HUDEP-2 (cell line): Measurements from ENCODE around the gene LRRC8C.

ENCODE experiments used
- DNase-seq, 76 experiments: peaks; one replicate each; lab custom pipeline; 2025; ENCODE audit not compliant: unreplicated experiment in 76 of 76; lab: John Stamatoyannopoulos, UW

Gene LRRC8C

GRCh38 chr1:89760496-89760895, 127.6 kb downstream of the LRRC8C start:
- peak in 5 of 76 experiments; percentile 3 to 25 (median 19) for DNase-seq

GRCh38 chr1:89761338-89761737, 128.4 kb downstream of the LRRC8C start:
- no peak for DNase-seq

GRCh38 chr1:89761901-89762300, 129.0 kb downstream of the LRRC8C start:
- no peak for DNase-seq

- DNase-seq = peak in 2 of 76 experiments; percentile 23 to 30
Observed at GRCh38 chr1:89762386-89762778, 129.5 kb downstream of the LRRC8C start.

- peak in 75 of 76 experiments; percentile 44 to 96 (median 77) for DNase-seq
Observed at GRCh38 chr1:89762779-89763648, 130.1 kb downstream of the LRRC8C start.

GRCh38 chr1:89763649-89763986, 130.7 kb downstream of the LRRC8C start:
- DNase-seq = peak in 2 of 76 experiments; percentile 35

- no peak for DNase-seq
Observed at GRCh38 chr1:89765774-89766173, 132.9 kb downstream of the LRRC8C start.

- DNase-seq = no peak
Observed at GRCh38 chr1:89767618-89768017, 134.7 kb downstream of the LRRC8C start.
